GM12878 (cell line): ENCODE data around the gene RALB. TPM values are rescaled to one million over a fixed set of nuclear protein-coding genes. Genes with fewer than 3 reads are reported as not detected.

ENCODE experiments used
- ATAC-seq: fragments of 200-7000 bp; cut with Tn5 transposase; 3 replicates; pipeline ENCODE4 v1.9.1; 2020; ENCODE audit warnings: mild to moderate bottlenecking, moderate library complexity
- BruUV-seq: library from RNA; stranded (reverse); fragments of 400-500 nt; replicated peaks from 2 replicates; lab custom pipeline; 2021; lab: Mats Ljungman, UMichigan
- CTCF ChIA-PET: fragments of 300-600 bp; sonication (Branson Sonifier 250); formaldehyde crosslinking; extraction: SDS; loops from one replicate; lab custom pipeline; 2021; ENCODE audit warnings: inconsistent platforms; lab: Yijun Ruan, JAX
- POLR2A ChIA-PET: fragments of 350-600 bp; formaldehyde crosslinking; extraction: SDS; loops from one replicate; lab custom pipeline; 2021; ENCODE audit warnings: inconsistent platforms; lab: Charles Lee
- RAD21 ChIA-PET: fragments of 300-600 bp; sonication (Branson Sonifier 250); formaldehyde crosslinking; loops from one replicate; lab custom pipeline; 2023; ENCODE audit warnings: antibody characterized with exemption; ENCODE audit not compliant: unreplicated experiment; lab: Charles Lee
- SMC1A ChIA-PET: fragments of 300-600 bp; sonication (Branson Sonifier 250); formaldehyde crosslinking; loops from one replicate; lab custom pipeline; 2023; ENCODE audit not compliant: unreplicated experiment, uncharacterized antibody; lab: Charles Lee
- DNase-seq: peaks from one replicate; pipeline ENCODE4 v3.0.0-alpha.2; 2011; ENCODE audit warnings: low read depth, low spot score
- FAIRE-seq: peaks from 3 replicates; lab custom pipeline; 2011; peaks lifted over from hg19 to GRCh38; lab: Jason Lieb, UNC
- H2AFZ ChIP-seq: 2 replicates; pipeline ENCODE4 v1.6.0; 2011; ENCODE audit warnings: low read depth, low read length, control low read depth; ENCODE audit not compliant: control insufficient read depth
- H3K27ac ChIP-seq: 2 replicates; pipeline ENCODE4 v1.5.1; 2011; ENCODE audit warnings: control low read depth; ENCODE audit not compliant: control insufficient read depth, insufficient read depth
- H3K27me3 ChIP-seq, 2 experiments: replicated peaks in 1 of 2; 2 replicates each; pipeline versions ENCODE4 v1.6.0 to v1.6.1; 2011; ENCODE audit warnings: low read length in 1 of 2; ENCODE audit not compliant: control insufficient read depth in 2 of 2, insufficient read depth in 2 of 2
- H3K36me3 ChIP-seq, 2 experiments: 2 replicates each; pipeline ENCODE4 v1.5.1; 2011; ENCODE audit warnings: low read length in 1 of 2; ENCODE audit not compliant: control insufficient read depth in 2 of 2, insufficient read depth in 2 of 2
- H3K4me1 ChIP-seq: 2 replicates; pipeline ENCODE4 v1.6.1; 2011; ENCODE audit warnings: mild to moderate bottlenecking, low read length, moderate library complexity, mixed read lengths; ENCODE audit not compliant: control insufficient read depth, insufficient read depth
- H3K4me2 ChIP-seq: 2 replicates; pipeline ENCODE4 v1.6.0; 2011; ENCODE audit warnings: control low read depth; ENCODE audit not compliant: control insufficient read depth, insufficient read depth
- H3K4me3 ChIP-seq: fragments of 200-600 bp; sonication (generic); 2 replicates; pipeline ENCODE4 v1.5.1; 2016
- H3K79me2 ChIP-seq: 2 replicates; pipeline ENCODE4 v1.6.0; 2011; ENCODE audit warnings: low read length; ENCODE audit not compliant: control insufficient read depth, insufficient read depth
- H3K9ac ChIP-seq: 2 replicates; pipeline ENCODE4 v1.8.0; 2011; ENCODE audit warnings: low read length, control low read depth, mixed read lengths; ENCODE audit not compliant: control insufficient read depth, insufficient read depth
- H3K9me3 ChIP-seq: replicated peaks from 3 replicates; pipeline ENCODE4 v1.5.1; 2011; ENCODE audit warnings: mild to moderate bottlenecking, low read length; ENCODE audit not compliant: control insufficient read depth, insufficient read depth
- H4K20me1 ChIP-seq: 2 replicates; pipeline ENCODE4 v1.6.0; 2011; ENCODE audit not compliant: control insufficient read depth, insufficient read depth
- BCLAF1 ChIP-seq: fragments of 450-650 bp; IDR thresholded peaks from 2 replicates; pipeline ENCODE4 v1.6.1; 2017; ENCODE audit warnings: antibody characterized with exemption, mild to moderate bottlenecking, moderate library complexity
- EZH2 ChIP-seq: IDR thresholded peaks from 2 replicates; pipeline ENCODE4 v1.6.1; 2012; ENCODE audit warnings: low read depth, mild to moderate bottlenecking, control low read depth, inconsistent platforms, low read length, borderline replicate concordance; ENCODE audit not compliant: control insufficient read depth
- FOXK2 ChIP-seq: fragments of 450-650 bp; IDR thresholded peaks from 2 replicates; pipeline ENCODE4 v1.6.1; 2017; ENCODE audit warnings: mild to moderate bottlenecking, moderate library complexity
- HDGF ChIP-seq: fragments of 450-650 bp; IDR thresholded peaks from 2 replicates; pipeline ENCODE4 v1.6.1; 2016; ENCODE audit warnings: antibody characterized with exemption
- KAT2A ChIP-seq: conservative IDR thresholded peaks from 2 replicates; pipeline ENCODE4 v1.6.1; 2011; ENCODE audit warnings: low read depth, low read length; ENCODE audit not compliant: control insufficient read depth
- NR2C2 ChIP-seq: IDR thresholded peaks from 2 replicates; pipeline ENCODE4 v1.6.1; 2011; ENCODE audit warnings: borderline replicate concordance, low read depth; ENCODE audit not compliant: control insufficient read depth, insufficient read length
- PAX5 ChIP-seq: IDR thresholded peaks from 2 replicates; pipeline ENCODE4 v1.6.1; 2011; ENCODE audit warnings: low read depth, low read length, borderline replicate concordance
- SMARCA5 ChIP-seq: fragments of 450-650 bp; IDR thresholded peaks from 2 replicates; pipeline ENCODE4 v1.6.1; 2017; ENCODE audit warnings: mild to moderate bottlenecking
- SPI1 ChIP-seq: IDR thresholded peaks from 2 replicates; pipeline ENCODE4 v1.6.1; 2011; ENCODE audit warnings: low read depth, mild to moderate bottlenecking, low read length, moderate library complexity, borderline replicate concordance; ENCODE audit not compliant: insufficient read depth
- TCF3 ChIP-seq: IDR thresholded peaks from 2 replicates; pipeline ENCODE4 v1.6.1; 2012; ENCODE audit warnings: low read depth, mild to moderate bottlenecking, low read length, borderline replicate concordance; ENCODE audit not compliant: insufficient read depth
- USF1 ChIP-seq: IDR thresholded peaks from 2 replicates; pipeline ENCODE4 v1.6.1; 2011; ENCODE audit warnings: borderline replicate concordance, low read depth, mild to moderate bottlenecking, moderate library complexity, mixed read lengths, low read length; ENCODE audit not compliant: insufficient read depth; ENCODE audit errors: extremely low read length
- YBX1 ChIP-seq: fragments of 450-650 bp; IDR thresholded peaks from 2 replicates; pipeline ENCODE4 v1.6.1; 2016; ENCODE audit warnings: antibody characterized with exemption
- ZBTB40 ChIP-seq: fragments of 450-650 bp; IDR thresholded peaks from 2 replicates; pipeline ENCODE4 v1.6.1; 2016; ENCODE audit warnings: mild to moderate bottlenecking, moderate library complexity, borderline replicate concordance
- ZNF622 ChIP-seq: fragments of 450-650 bp; IDR thresholded peaks from 2 replicates; pipeline ENCODE4 v1.6.1; 2017; ENCODE audit warnings: mild to moderate bottlenecking, inconsistent platforms
- WGBS: methylation state at CpG from one replicate; pipeline ENCODE4 v1.1.6; 2016; ENCODE audit warnings: low lambda C conversion rate; ENCODE audit not compliant: insufficient replicate concordance, insufficient coverage; ENCODE audit errors: missing lambda C conversion rate; 5-methylcytosine and 5-hydroxymethylcytosine counted together
- in situ Hi-C: fragments of 300-500 bp; cut with MboI; formaldehyde crosslinking; loops from 9 replicates; pipeline ENCODE4 v1.14.3; 2018; ENCODE audit warnings: mixed read lengths
- intact Hi-C: fragments of 100-400 bp; cut with micrococcal nuclease; formaldehyde crosslinking; loops from one replicate; pipeline ENCODE4 v1.14.2; 2022; ENCODE audit not compliant: unreplicated experiment
- polyA plus RNA-seq, 11 experiments: library from polyadenylated mRNA; depleted of rRNA in 4 of 11; unstranded in 6 of 11; stranded (reverse) in 5 of 11; fragments of >200 nt; fragmentation: Nextera tagmentation in 4 of 11; fragmentation: Illumina TruSeq in 1 of 11; extraction: Ambion mirVana in 4 of 11; extraction: Trizol in 1 of 11; gene quantifications; 1 replicate in 1 of 11; 2 replicates in 10 of 11; pipeline versions ENCODE4 v1.2.1 to v1.2.3, GENCODE V29; 2011 to 2016; ENCODE audit warnings: inconsistent platforms in 2 of 11, missing spikeins in 2 of 11, low read depth in 1 of 11
- total RNA-seq, 4 experiments: library from RNA; depleted of rRNA in 3 of 4; stranded (reverse); fragments of >200 nt in 3 of 4; fragmentation: Illumina TruSeq in 1 of 4; extraction: Trizol in 1 of 4; gene quantifications; 2 replicates each; pipeline versions ENCODE4 v1.2.1 to v1.2.3, GENCODE V29; 2013 to 2021

Gene RALB
- total and polyA plus RNA-seq, 10 of the 15 experiments (the other 5 are each of a cell fraction or from before 2014, with no cell fraction given), result 8.3 to 54.0 (median 24.2) TPM

- peaks cover 5% of the 10 kb centered on the region in 2 experiments for H3K27me3 ChIP-seq
- ChIA-PET CTCF (interaction anchor here (0.6 kb wide), 1 partner anchor 16 kb away, joined by 3 read pairs; no protein-coding TSS in a partner anchor), SMC1A (interaction anchor here (2.2 kb wide), 1 partner anchor 11 kb away, joined by 5 read pairs; no protein-coding TSS in a partner anchor), RAD21 (no interaction called here), POLR2A (no interaction called here)
- H3K9ac ChIP-seq, result no peak overlapping the region
- WGBS, result 0% methylated on average over 1 of the region's 1 CpG
- no peak overlapping the region for H2AFZ ChIP-seq
- H3K27ac ChIP-seq, result no peak overlapping the region
- no peak for TF ChIP-seq ZBTB40
- TF ChIP-seq HDGF, result no peak
- no peak for TF ChIP-seq EZH2
- TF ChIP-seq PAX5, result no peak
- TF ChIP-seq NR2C2, result no peak
- no peak for TF ChIP-seq TCF3
- TF ChIP-seq FOXK2, result no peak
- TF ChIP-seq SPI1, result no peak
- no peak for TF ChIP-seq KAT2A
- TF ChIP-seq ZNF622, result no peak
- TF ChIP-seq BCLAF1, result no peak
- no peak for TF ChIP-seq SMARCA5
- TF ChIP-seq YBX1, result no peak
- no peak for TF ChIP-seq USF1
- ATAC-seq, result no peak
- no peak for DNase-seq
- H3K79me2 ChIP-seq, result no peaks in the 10 kb centered on the region
- no peaks in the 10 kb centered on the region for H3K4me1 ChIP-seq
- H3K9me3 ChIP-seq, result no peaks in the 10 kb centered on the region
- no peaks in the 10 kb centered on the region for H4K20me1 ChIP-seq
- H3K36me3 ChIP-seq, result no peaks in the 10 kb centered on the region
- in situ Hi-C loops (no loop called here), intact Hi-C loops (no loop called here)
- no peak overlapping the region for H3K4me3 ChIP-seq
- H3K4me2 ChIP-seq, result no peak overlapping the region
- BruUV-seq, result no TSS peak
- FAIRE-seq, result no peak
Observed at GRCh38 chr2:120338015-120338414, 85.4 kb downstream of the RALB start.
